Liver (tissue), 9 donors: ENCODE data around the gene INSR. TPM values are rescaled to one million over a fixed set of nuclear protein-coding genes. Genes with fewer than 3 reads are reported as not detected.
"Not testable (repeated sequence)": the region's sequence is repeated elsewhere in the genome, so short reads cannot be mapped to it uniquely, and the experiment has no call there.

Experiments
- DNase-seq: peaks from one replicate; pipeline ENCODE4 v3.0.0-alpha.2; 2017; ENCODE audit warnings: low spot score
- H3K27ac ChIP-seq, 2 donors: one replicate each; pipeline ENCODE4 v1.7.0; 2013; ENCODE audit warnings: inconsistent platforms in 2 of 2, low read length in 2 of 2, control low read depth in 1 of 2, low read depth in 1 of 2, mild to moderate bottlenecking in 1 of 2
- H3K27me3 ChIP-seq, 4 donors: one replicate each; pipeline versions ENCODE4 v1.6.1 to v1.7.0; 2013; ENCODE audit warnings: low read length in 3 of 4, inconsistent platforms in 1 of 4, mild to moderate bottlenecking in 1 of 4, moderate library complexity in 1 of 4; ENCODE audit not compliant: control insufficient read depth in 4 of 4, insufficient read depth in 4 of 4
- H3K36me3 ChIP-seq, 4 donors: one replicate each; pipeline versions ENCODE4 v1.6.1 to v1.7.0; 2013; ENCODE audit warnings: low read length in 3 of 4, mild to moderate bottlenecking in 3 of 4, low read depth in 1 of 4, moderate library complexity in 1 of 4; ENCODE audit not compliant: control insufficient read depth in 4 of 4, insufficient read depth in 3 of 4
- H3K4me1 ChIP-seq, 4 donors: one replicate each; pipeline versions ENCODE4 v1.6.1 to v1.7.0; 2013; ENCODE audit warnings: low read length in 3 of 4, mild to moderate bottlenecking in 3 of 4, moderate library complexity in 1 of 4; ENCODE audit not compliant: control insufficient read depth in 4 of 4, insufficient read depth in 4 of 4
- H3K4me3 ChIP-seq, 3 donors: one replicate each; pipeline versions ENCODE4 v1.6.1 to v1.7.0; 2013; ENCODE audit warnings: low read length in 3 of 3, control low read depth in 1 of 3, low read depth in 1 of 3, mild to moderate bottlenecking in 1 of 3
- H3K9ac ChIP-seq, 2 donors: one replicate each; pipeline ENCODE4 v1.7.0; 2013; ENCODE audit warnings: low read length in 2 of 2, mild to moderate bottlenecking in 2 of 2, moderate library complexity in 2 of 2, control low read depth in 1 of 2, low read depth in 1 of 2
- H3K9me3 ChIP-seq, 4 donors: one replicate each; pipeline versions ENCODE4 v1.6.1 to v1.7.0; 2013; ENCODE audit warnings: low read length in 3 of 4; ENCODE audit not compliant: control insufficient read depth in 4 of 4
- ATF3 ChIP-seq: IDR thresholded peaks from 2 replicates; pipeline ENCODE4 v1.6.1; 2016; ENCODE audit warnings: antibody characterized with exemption
- CTCF ChIP-seq: fragments of 150-350 bp; IDR thresholded peaks from 2 replicates; pipeline ENCODE4 v1.5.1; 2017; ENCODE audit warnings: improper control_type of control experiment, low read depth, low read length; ENCODE audit not compliant: missing input control
- FOXA1 ChIP-seq: IDR thresholded peaks from 2 replicates; pipeline ENCODE4 v1.6.1; 2016; ENCODE audit warnings: antibody characterized with exemption
- FOXA2 ChIP-seq: IDR thresholded peaks from 2 replicates; pipeline ENCODE4 v1.6.1; 2016; ENCODE audit warnings: antibody characterized with exemption
- GABPA ChIP-seq, 2 donors: IDR thresholded peaks in 1 of 2; conservative IDR thresholded peaks in 1 of 2; 2 replicates each; pipeline ENCODE4 v1.6.1; 2016; ENCODE audit warnings: antibody characterized with exemption in 2 of 2, mild to moderate bottlenecking in 1 of 2, moderate library complexity in 1 of 2
- JUND ChIP-seq, 2 donors: IDR thresholded peaks; 2 replicates each; pipeline ENCODE4 v1.6.1; 2016; ENCODE audit warnings: antibody characterized with exemption in 2 of 2
- NR2F2 ChIP-seq: IDR thresholded peaks from 2 replicates; pipeline ENCODE4 v1.6.1; 2016; ENCODE audit warnings: antibody characterized with exemption
- RAD21 ChIP-seq, 2 donors: IDR thresholded peaks; 2 replicates each; pipeline ENCODE4 v1.6.1; 2016; ENCODE audit warnings: antibody characterized with exemption in 2 of 2, mild to moderate bottlenecking in 2 of 2
- REST ChIP-seq: IDR thresholded peaks from 2 replicates; pipeline ENCODE4 v1.6.1; 2016; ENCODE audit warnings: antibody characterized with exemption, mild to moderate bottlenecking
- RXRA ChIP-seq, 2 donors: IDR thresholded peaks; 2 replicates each; pipeline ENCODE4 v1.6.1; 2017 to 2018; ENCODE audit warnings: antibody characterized with exemption in 2 of 2, mild to moderate bottlenecking in 1 of 2
- SP1 ChIP-seq: IDR thresholded peaks from 2 replicates; pipeline ENCODE4 v1.6.1; 2018; ENCODE audit warnings: antibody characterized with exemption, mild to moderate bottlenecking
- TAF1 ChIP-seq: conservative IDR thresholded peaks from 2 replicates; pipeline ENCODE4 v1.6.1; 2016; ENCODE audit warnings: antibody characterized with exemption, mild to moderate bottlenecking
- YY1 ChIP-seq: IDR thresholded peaks from 2 replicates; pipeline ENCODE4 v1.6.1; 2016; ENCODE audit warnings: antibody characterized with exemption, mild to moderate bottlenecking
- ZBTB33 ChIP-seq: IDR thresholded peaks from 2 replicates; pipeline ENCODE4 v1.6.1; 2016; ENCODE audit warnings: antibody characterized with exemption
- WGBS: extraction: QIAGEN DNeasy Blood & Tissue Kit; methylation state at CpG from one replicate; pipeline ENCODE4 v1.1.7; 2013; 5-methylcytosine and 5-hydroxymethylcytosine counted together
- polyA plus RNA-seq, 2 donors: library from polyadenylated mRNA; stranded (reverse) in 1 of 2; unstranded in 1 of 2; fragments of 200-250 nt in 1 of 2; fragments of >200 nt in 1 of 2; fragmentation: Nextera tagmentation in 1 of 2; extraction: Ambion mirVana in 1 of 2; gene quantifications; one replicate each; pipeline versions ENCODE4 v1.2.1 to v1.2.3, GENCODE V29; 2013 to 2015
- total RNA-seq, 2 donors: library from RNA; depleted of rRNA; stranded (reverse); fragments of >200 nt; gene quantifications; one replicate each; pipeline ENCODE4 v1.2.3, GENCODE V29; 2014
- donor health status: healthy.
- donor health status: healthy.
- donor health status: healthy.
- donor health status: healthy.
- donor health status: healthy.

Gene INSR
- total and polyA plus RNA-seq, 4 donors, result 16.5 to 97.5 (median 50.8) TPM

- Histone ChIP-seq H3K36me3 (no peaks in the 10 kb centered on the region), H3K4me1 (no peaks in the 10 kb centered on the region), H3K27ac (no peak overlapping the region), H3K9me3 (no peaks in the 10 kb centered on the region), H3K9ac (no peak overlapping the region), H3K27me3 (no peaks in the 10 kb centered on the region), H3K4me3 (no peak overlapping the region)
- 87% methylated on average over 7 of the region's 7 CpGs for WGBS
- DNase-seq, result no peak
- TF ChIP-seq RAD21 (IDR thresholded peaks at IDR 0.05) (no peak), YY1 (no peak), JUND (IDR thresholded peaks at IDR 0.05) (no peak), TAF1 (no peak), ATF3 (no peak), REST (no peak), FOXA2 (no peak), GABPA (IDR thresholded peaks at IDR 0.05 in 1 of 2, conservative IDR thresholded peaks at IDR 0.05 in 1 of 2) (no peak), SP1 (peak; percentile 12), NR2F2 (peak; percentile 79), FOXA1 (no peak), ZBTB33 (no peak), RXRA (IDR thresholded peaks at IDR 0.05) (no peak), CTCF (no peak)
Observed at GRCh38 chr19:7312816-7313215, 18.6 kb upstream of the INSR start.

- no peaks in the 10 kb centered on the region for H3K9me3 ChIP-seq
- no peak overlapping the region for H3K27ac ChIP-seq
- H3K4me1 ChIP-seq, result no peaks in the 10 kb centered on the region
- no peak overlapping the region for H3K4me3 ChIP-seq
- no peak for TF ChIP-seq ATF3
- 98% methylated on average over 12 of the region's 12 CpGs for WGBS
- H3K36me3 ChIP-seq, result no peaks in the 10 kb centered on the region
- no peak overlapping the region for H3K9ac ChIP-seq
- H3K27me3 ChIP-seq, result no peaks in the 10 kb centered on the region
- no peak for DNase-seq
Observed at GRCh38 chr19:7311911-7312310, 17.7 kb upstream of the INSR start.

- not testable (repeated sequence) for DNase-seq, H3K9me3 ChIP-seq, H3K36me3 ChIP-seq, H3K4me1 ChIP-seq, H3K4me3 ChIP-seq, H3K9ac ChIP-seq, H3K27ac ChIP-seq, H3K27me3 ChIP-seq
- 86% methylated on average over 9 of the region's 9 CpGs for WGBS
Observed at GRCh38 chr19:7308327-7308726, 14.1 kb upstream of the INSR start.
